IPS-18a (cell line): ENCODE data around the gene FAM168B.
"Not testable (repeated sequence)": the region's sequence is repeated elsewhere in the genome, so short reads cannot be mapped to it uniquely, and the experiment has no call there.

Experiments used
- H3K27ac ChIP-seq: one replicate; pipeline ENCODE4 v1.5.1; 2013; ENCODE audit warnings: low read length
- H3K27me3 ChIP-seq: one replicate; pipeline ENCODE4 v1.6.1; 2013; ENCODE audit warnings: mild to moderate bottlenecking, low read length; ENCODE audit not compliant: control insufficient read depth, insufficient read depth
- H3K36me3 ChIP-seq: one replicate; pipeline ENCODE4 v1.6.1; 2013; ENCODE audit warnings: low read depth, low read length; ENCODE audit not compliant: control insufficient read depth
- H3K4me1 ChIP-seq: one replicate; pipeline ENCODE4 v1.6.1; 2013; ENCODE audit warnings: low read depth, low read length; ENCODE audit not compliant: control insufficient read depth
- H3K4me3 ChIP-seq: one replicate; pipeline ENCODE4 v1.5.1; 2013; ENCODE audit warnings: low read length
- H3K9ac ChIP-seq: one replicate; pipeline ENCODE4 v1.6.1; 2013; ENCODE audit warnings: mild to moderate bottlenecking, low read length, moderate library complexity
- H3K9me3 ChIP-seq: one replicate; pipeline ENCODE4 v1.6.1; 2013; ENCODE audit warnings: low read depth, low read length; ENCODE audit not compliant: control insufficient read depth

FAM168B gene

DNA sequence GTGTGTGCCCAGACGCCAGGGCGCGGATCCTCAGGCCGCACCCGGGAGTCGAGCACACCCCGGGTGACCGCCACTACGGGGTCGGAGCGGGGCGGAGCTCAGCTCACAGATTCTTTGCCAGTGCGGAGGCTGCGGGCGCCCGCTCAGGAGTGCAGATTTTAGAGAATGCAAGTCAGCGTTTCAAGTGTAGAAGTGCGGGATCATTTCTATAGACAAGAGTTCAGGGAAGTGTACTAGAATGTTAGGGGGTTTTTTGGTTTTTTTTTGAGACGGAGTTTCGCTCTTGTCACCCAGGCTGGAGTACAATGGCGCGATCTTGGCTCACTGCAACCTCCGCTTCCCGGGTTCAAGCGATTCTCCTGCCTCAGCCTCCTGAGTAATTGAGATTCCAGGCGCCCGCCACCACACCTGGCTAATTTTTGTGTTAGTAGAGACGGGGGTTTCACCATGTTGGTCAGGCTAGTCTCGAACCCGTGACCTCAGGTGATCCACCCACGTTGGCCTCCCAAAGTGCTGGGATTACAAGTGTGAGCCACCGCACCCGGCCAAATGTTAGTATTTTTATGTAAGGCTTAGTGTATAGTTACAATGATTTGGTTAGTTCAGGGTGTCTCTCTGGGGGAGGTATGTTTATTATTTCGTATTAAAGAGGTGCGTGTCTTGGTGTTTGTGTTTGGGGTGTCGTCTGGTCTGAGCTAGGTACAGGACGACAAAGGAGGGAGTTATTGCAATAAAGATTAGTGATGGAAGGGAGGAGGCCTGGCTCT is 619 bp upstream of the FAM168B start:
- H3K9me3 ChIP-seq, result no peaks in the 10 kb centered on the region
- H3K4me3 ChIP-seq, result peak overlapping the region; percentile 87
- no peaks in the 10 kb centered on the region for H3K4me1 ChIP-seq
- H3K36me3 ChIP-seq, result peaks cover 4% of the 10 kb centered on the region
- peak overlapping the region; percentile 30 for H3K27ac ChIP-seq
- peak overlapping the region; percentile 94 for H3K9ac ChIP-seq
- no peaks in the 10 kb centered on the region for H3K27me3 ChIP-seq

GRCh38 chr2:131092458-131093005 is 728 bp downstream of the FAM168B start:
- Histone ChIP-seq H3K4me1 (no peaks in the 10 kb centered on the region), H3K27ac (peak overlapping the region; percentile 29), H3K4me3 (peak overlapping the region; percentile 97), H3K9ac (peak overlapping the region; percentile 94), H3K36me3 (peaks cover 18% of the 10 kb centered on the region), H3K9me3 (no peaks in the 10 kb centered on the region), H3K27me3 (no peaks in the 10 kb centered on the region)

- Histone ChIP-seq H3K36me3 (peaks cover 61% of the 10 kb centered on the region), H3K27ac (no peak overlapping the region), H3K27me3 (no peaks in the 10 kb centered on the region), H3K4me1 (peaks cover 11% of the 10 kb centered on the region), H3K9ac (no peak overlapping the region), H3K4me3 (no peak overlapping the region), H3K9me3 (no peaks in the 10 kb centered on the region)
Observed at GRCh38 chr2:131085646-131086045, 7.6 kb downstream of the FAM168B start.

DNA sequence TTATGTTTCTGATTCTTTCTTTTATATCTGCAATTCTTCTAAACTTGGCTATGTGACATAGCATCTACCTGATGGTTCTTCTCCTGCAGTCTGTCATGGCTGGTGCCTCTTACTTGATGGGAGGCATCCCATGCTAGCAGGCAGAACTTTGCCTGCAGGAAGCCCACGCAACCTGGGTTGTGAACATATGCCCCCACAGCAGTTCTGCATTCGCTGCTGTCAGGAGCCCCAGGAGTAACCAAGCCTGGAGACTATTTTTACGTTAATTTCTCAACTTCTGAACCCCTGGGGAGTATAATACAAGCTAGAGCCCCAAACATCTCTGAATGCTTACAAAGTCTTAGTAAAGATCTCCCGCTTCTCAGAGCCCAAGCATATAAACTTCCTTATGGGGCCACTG is 12.1 kb downstream of the FAM168B start:
- Histone ChIP-seq H3K4me1 (peaks cover 11% of the 10 kb centered on the region), H3K9ac (no peak overlapping the region), H3K27ac (no peak overlapping the region), H3K36me3 (peaks cover 74% of the 10 kb centered on the region), H3K4me3 (no peak overlapping the region), H3K27me3 (no peaks in the 10 kb centered on the region), H3K9me3 (no peaks in the 10 kb centered on the region)

- peaks cover 75% of the 10 kb centered on the region for H3K36me3 ChIP-seq
- not testable (repeated sequence) for H3K27me3 ChIP-seq, H3K9ac ChIP-seq, H3K9me3 ChIP-seq, H3K27ac ChIP-seq, H3K4me3 ChIP-seq
- peaks cover 11% of the 10 kb centered on the region for H3K4me1 ChIP-seq
Observed at GRCh38 chr2:131079931-131080330, 13.3 kb downstream of the FAM168B start.

DNA sequence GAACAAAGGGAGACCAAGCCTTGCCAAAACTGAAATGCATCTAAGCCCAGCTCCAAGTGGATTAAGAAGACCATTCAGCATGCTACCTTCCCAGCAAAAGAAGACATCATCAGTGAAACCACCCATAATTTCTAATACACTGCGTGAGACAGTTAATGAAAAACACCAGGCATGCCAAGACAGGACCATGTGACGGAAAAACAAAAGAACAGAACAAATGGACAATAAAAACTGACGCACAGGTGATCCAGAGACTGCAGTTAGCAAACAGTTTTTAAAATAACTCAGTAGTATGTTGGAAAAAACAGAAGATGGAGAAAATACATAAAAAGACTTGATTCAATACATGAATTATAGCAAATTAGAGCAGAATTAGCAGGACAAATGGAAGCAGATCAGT is 15.3 kb downstream of the FAM168B start:
- Histone ChIP-seq H3K9ac (no peak overlapping the region), H3K4me3 (no peak overlapping the region), H3K9me3 (no peaks in the 10 kb centered on the region), H3K27ac (no peak overlapping the region), H3K4me1 (peaks cover 11% of the 10 kb centered on the region), H3K36me3 (peaks cover 89% of the 10 kb centered on the region), H3K27me3 (no peaks in the 10 kb centered on the region)

DNA sequence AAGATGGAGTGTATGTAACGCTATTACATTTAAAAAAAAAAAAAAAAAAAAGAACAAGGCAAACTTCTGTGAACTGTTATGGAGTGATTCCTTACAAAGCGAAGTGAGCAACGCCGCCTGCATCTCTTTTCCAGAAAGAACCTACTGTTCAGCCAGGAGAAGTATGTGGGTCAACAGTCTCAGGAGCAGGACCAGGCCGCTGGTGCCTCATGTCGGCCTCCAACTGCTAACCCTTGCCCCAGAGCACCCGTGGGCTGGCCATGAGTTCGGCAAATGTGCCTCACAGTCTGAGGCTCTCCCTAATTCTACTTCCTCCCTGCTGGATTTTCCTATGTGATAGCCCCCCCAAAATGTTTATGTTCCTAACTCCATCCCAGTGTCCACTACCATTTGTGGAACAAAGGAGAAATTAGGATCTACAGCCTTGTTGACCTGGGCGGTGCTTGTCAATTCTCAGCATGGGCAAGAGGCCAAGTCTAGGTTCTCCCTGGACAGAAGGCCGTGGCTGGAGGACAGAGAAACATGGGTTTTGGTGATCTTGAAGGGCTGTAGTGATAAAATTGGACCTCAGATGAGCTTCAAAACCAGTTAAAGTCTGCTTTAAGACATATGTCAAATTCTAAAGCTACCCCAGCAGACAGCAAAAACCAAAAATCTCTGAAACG is 15.9 kb downstream of the FAM168B start:
- Histone ChIP-seq H3K4me3 (no peak overlapping the region), H3K27ac (no peak overlapping the region), H3K9me3 (no peaks in the 10 kb centered on the region), H3K27me3 (no peaks in the 10 kb centered on the region), H3K9ac (no peak overlapping the region), H3K36me3 (peaks cover 90% of the 10 kb centered on the region), H3K4me1 (peaks cover 11% of the 10 kb centered on the region)

GRCh38 chr2:131076707-131077106 is 16.6 kb downstream of the FAM168B start:
- Histone ChIP-seq H3K36me3 (peaks cover 88% of the 10 kb centered on the region), H3K4me3 (no peak overlapping the region), H3K27ac (no peak overlapping the region), H3K9ac (no peak overlapping the region), H3K9me3 (no peaks in the 10 kb centered on the region), H3K4me1 (peaks cover 5% of the 10 kb centered on the region), H3K27me3 (no peaks in the 10 kb centered on the region)

- H3K9ac ChIP-seq, H3K27ac ChIP-seq: not testable (repeated sequence)
- H3K36me3 ChIP-seq, result peaks cover 87% of the 10 kb centered on the region
Observed at GRCh38 chr2:131075578-131075977, 17.7 kb downstream of the FAM168B start.

GRCh38 chr2:131068172-131068571 is 25.1 kb downstream of the FAM168B start:
- H3K36me3 ChIP-seq, result peaks cover 51% of the 10 kb centered on the region
- not testable (repeated sequence) for H3K9ac ChIP-seq, H3K27ac ChIP-seq, H3K27me3 ChIP-seq, H3K4me3 ChIP-seq, H3K4me1 ChIP-seq, H3K9me3 ChIP-seq

More at GRCh38 chr2:131075578-131075977, 17.7 kb downstream of the FAM168B start:
- H3K4me1 ChIP-seq, H3K9me3 ChIP-seq, H3K27me3 ChIP-seq, H3K4me3 ChIP-seq: not testable (repeated sequence)

- peaks cover 52% of the 10 kb centered on the region for H3K36me3 ChIP-seq
- no peak overlapping the region for H3K27ac ChIP-seq
- no peak overlapping the region for H3K9ac ChIP-seq
- no peaks in the 10 kb centered on the region for H3K9me3 ChIP-seq
- no peaks in the 10 kb centered on the region for H3K27me3 ChIP-seq
- H3K4me3 ChIP-seq, result no peak overlapping the region
- H3K4me1 ChIP-seq, result no peaks in the 10 kb centered on the region
Observed at GRCh38 chr2:131067465-131068125, 25.7 kb downstream of the FAM168B start.
